Measurements from ENCODE around the gene SIMC1. TPM values are rescaled to one million over a fixed set of nuclear protein-coding genes. Genes with fewer than 3 reads are reported as not detected.

The SIMC1 gene
- total RNA-seq, 4 donors from 2014 or later, result 17.8 to 28.3 (median 22.0) TPM

DNA sequence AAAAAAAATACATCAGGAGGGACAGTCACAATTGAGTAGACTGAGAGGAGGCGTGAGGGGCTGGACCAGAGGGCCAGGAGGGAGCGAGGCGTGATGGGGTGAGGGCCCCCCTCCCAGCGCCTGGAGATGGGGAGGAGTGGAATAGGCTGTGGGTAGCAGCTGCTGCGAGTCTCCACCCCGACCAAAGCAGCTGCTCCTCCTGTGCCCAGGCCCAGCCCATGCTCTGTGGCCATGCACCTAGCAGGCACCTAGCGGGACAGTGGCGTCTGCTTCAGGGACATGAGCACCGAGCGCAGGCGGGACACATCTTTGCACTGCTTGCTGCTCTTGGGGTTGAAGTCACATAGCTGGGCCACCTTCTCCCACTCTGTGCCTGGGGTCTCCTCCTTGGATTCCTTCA lies 154.3 kb downstream of the SIMC1 start:
- DNase-seq (ENCODE audit: extremely low spot score), result no peak
- no peak overlapping the region for H3K4me3 ChIP-seq
- peaks cover 19 to 72% (median 60%) of the 10 kb centered on the region in 4 donors for H3K36me3 ChIP-seq
- no peaks in the 10 kb centered on the region for H3K27me3 ChIP-seq
- H3K4me1 ChIP-seq, result peaks cover 30 to 45% (median 33%) of the 10 kb centered on the region in 4 donors
- no peak overlapping the region for H3K27ac ChIP-seq (replicated peaks in 1 of 4)
- intact Hi-C loops (cut with DNase I), result no loop called here
- 92% methylated on average over 11 of the region's 11 CpGs for WGBS
- no peaks in the 10 kb centered on the region for H3K9me3 ChIP-seq
- TF ChIP-seq, protein P1, sequence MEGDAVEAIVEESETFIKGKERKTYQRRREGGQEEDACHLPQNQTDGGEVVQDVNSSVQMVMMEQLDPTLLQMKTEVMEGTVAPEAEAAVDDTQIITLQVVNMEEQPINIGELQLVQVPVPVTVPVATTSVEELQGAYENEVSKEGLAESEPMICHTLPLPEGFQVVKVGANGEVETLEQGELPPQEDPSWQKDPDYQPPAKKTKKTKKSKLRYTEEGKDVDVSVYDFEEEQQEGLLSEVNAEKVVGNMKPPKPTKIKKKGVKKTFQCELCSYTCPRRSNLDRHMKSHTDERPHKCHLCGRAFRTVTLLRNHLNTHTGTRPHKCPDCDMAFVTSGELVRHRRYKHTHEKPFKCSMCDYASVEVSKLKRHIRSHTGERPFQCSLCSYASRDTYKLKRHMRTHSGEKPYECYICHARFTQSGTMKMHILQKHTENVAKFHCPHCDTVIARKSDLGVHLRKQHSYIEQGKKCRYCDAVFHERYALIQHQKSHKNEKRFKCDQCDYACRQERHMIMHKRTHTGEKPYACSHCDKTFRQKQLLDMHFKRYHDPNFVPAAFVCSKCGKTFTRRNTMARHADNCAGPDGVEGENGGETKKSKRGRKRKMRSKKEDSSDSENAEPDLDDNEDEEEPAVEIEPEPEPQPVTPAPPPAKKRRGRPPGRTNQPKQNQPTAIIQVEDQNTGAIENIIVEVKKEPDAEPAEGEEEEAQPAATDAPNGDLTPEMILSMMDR (IDR thresholded peaks at IDR 0.05), result no peak
- TF ChIP-seq EP300 (IDR thresholded peaks at IDR 0.05), result no peak
- no peak for TF ChIP-seq POLR2A (IDR thresholded peaks at IDR 0.05; ENCODE audit: low read depth)
- TF ChIP-seq POLR2AphosphoS5 (IDR thresholded peaks at IDR 0.05), result no peak

DNA sequence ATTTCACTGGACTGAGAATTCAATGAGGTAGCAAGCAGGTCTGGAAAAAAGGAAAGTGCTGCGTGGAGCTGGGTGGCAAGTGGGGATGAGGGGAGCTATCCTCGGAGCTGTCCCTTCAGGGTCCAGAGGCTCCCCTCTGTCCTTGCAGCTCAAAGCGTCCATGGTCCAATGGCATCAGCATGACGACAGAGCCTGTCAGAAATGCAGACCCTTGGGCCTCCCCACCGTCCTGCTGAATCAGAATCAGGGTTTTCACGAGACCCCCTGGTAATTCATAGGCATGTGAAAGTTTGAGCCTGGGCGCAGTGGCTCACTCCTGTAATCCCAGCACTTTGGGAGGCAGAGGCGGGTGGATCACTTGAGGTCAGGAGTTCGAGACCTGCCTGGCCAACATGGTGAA lies 155.9 kb downstream of the SIMC1 start:
- Histone ChIP-seq H3K9me3 (no peaks in the 10 kb centered on the region), H3K4me1 (peaks cover 25 to 39% (median 28%) of the 10 kb centered on the region in 4 donors), H3K27me3 (no peaks in the 10 kb centered on the region), H3K27ac (replicated peaks in 1 of 4) (peak overlapping the region in 1 of 4 donors; percentile 54), H3K36me3 (peaks cover 19 to 82% (median 73%) of the 10 kb centered on the region in 4 donors), H3K4me3 (no peak overlapping the region)
- TF ChIP-seq POLR2AphosphoS5 (IDR thresholded peaks at IDR 0.05) (no peak), EP300 (IDR thresholded peaks at IDR 0.05) (no peak), POLR2A (IDR thresholded peaks at IDR 0.05; ENCODE audit: low read depth) (no peak)
- TF ChIP-seq, protein P1 (IDR thresholded peaks at IDR 0.05), result no peak
- 96% methylated on average over 9 of the region's 9 CpGs for WGBS
- intact Hi-C loops (cut with DNase I), result no loop called here
- no peak for DNase-seq (ENCODE audit: extremely low spot score)

DNA sequence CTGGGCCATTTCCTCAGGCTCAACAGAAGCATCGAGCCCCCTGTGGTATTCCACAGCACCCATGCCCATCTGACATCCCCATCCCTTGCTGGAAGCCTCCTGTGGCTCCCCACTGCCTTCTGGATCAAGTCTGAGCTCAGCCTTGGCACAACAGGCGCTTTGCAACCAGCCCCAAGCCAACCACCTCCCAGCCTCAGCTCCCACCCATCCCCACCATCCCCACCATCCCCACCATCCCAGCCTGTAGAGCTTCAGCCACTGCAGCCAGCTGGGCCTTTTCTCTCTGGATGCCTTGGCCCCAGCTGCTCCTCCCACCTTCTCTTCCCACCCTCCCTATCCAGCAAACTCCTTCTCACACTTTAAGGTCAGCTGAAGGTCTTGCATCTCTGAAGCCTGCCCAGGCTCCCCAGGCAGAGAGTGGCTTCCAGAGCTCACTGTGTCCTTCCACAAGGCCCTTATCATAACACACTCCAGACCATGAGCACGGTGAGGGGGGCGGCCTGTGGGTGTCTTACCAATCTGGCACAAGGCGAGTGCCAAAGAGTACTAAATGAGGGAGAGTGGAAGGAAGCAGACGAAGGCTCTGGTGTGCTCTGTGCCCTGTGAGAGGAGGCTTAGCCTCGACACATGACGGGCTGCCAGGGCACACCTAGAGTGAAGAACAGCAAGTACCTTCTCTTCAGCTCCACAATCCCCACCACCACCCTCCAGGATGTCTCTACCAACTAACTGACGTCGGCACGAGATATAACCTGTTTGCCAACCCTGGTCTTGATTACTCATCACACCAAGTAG lies 156.9 kb downstream of the SIMC1 start:
- Histone ChIP-seq H3K36me3 (peaks cover 19 to 88% (median 76%) of the 10 kb centered on the region in 4 donors), H3K27me3 (no peaks in the 10 kb centered on the region), H3K9me3 (no peaks in the 10 kb centered on the region), H3K27ac (replicated peaks in 1 of 4) (peak overlapping the region; percentile 20 to 56 (median 54)), H3K4me1 (peaks cover 16 to 31% (median 20%) of the 10 kb centered on the region in 4 donors), H3K4me3 (no peak overlapping the region)
- 74% methylated on average over 11 of the region's 11 CpGs for WGBS
- intact Hi-C loops (cut with DNase I), result no loop called here
- TF ChIP-seq POLR2A (IDR thresholded peaks at IDR 0.05; ENCODE audit: low read depth) (no peak), EP300 (IDR thresholded peaks at IDR 0.05) (no peak), POLR2AphosphoS5 (IDR thresholded peaks at IDR 0.05) (no peak)
- TF ChIP-seq, protein P1 (IDR thresholded peaks at IDR 0.05), result no peak
- DNase-seq (ENCODE audit: extremely low spot score), result no peak

Small RNAs within 50 kb of the gene (small RNA-seq; reads per million reads assigned to genes)
- gene MIR1271, result 5.4 to 7.6 (median 6.9) reads per million in 3 donors

Other genes with a start within 250 kb of the SIMC1 start
- 100 to 1,000 TPM; 115 to 157 (median 139) TPM for gene KIAA1191, start 123.3 kb downstream of the SIMC1 start, total RNA-seq
- 10 to 100 TPM in 1 of 4 donors, 1 to 10 TPM in 3; 5.4 to 16.9 (median 7.1) TPM for gene ARL10, start 127.1 kb downstream of the SIMC1 start, total RNA-seq
- 10 to 100 TPM in 2 of 4 donors, 1 to 10 TPM in 2; 7.5 to 23.4 (median 10.8) TPM for gene NOP16, start 150.2 kb downstream of the SIMC1 start, total RNA-seq
- gene HIGD2A, start 150.3 kb downstream of the SIMC1 start, total RNA-seq, result 100 to 1,000 TPM; 120 to 179 (median 160) TPM
- 100 to 1,000 TPM; 220 to 267 (median 239) TPM for gene CLTB, start 178.1 kb downstream of the SIMC1 start, total RNA-seq
- 10 to 100 TPM; 21.2 to 27.3 (median 23.9) TPM for gene FAF2, start 210.0 kb downstream of the SIMC1 start, total RNA-seq

Data from esophagus muscularis mucosa (tissue), 4 donors.